ENCODE measurements around the gene CASP14. TPM values are rescaled to one million over a fixed set of nuclear protein-coding genes. Genes with fewer than 3 reads are reported as not detected.

CASP14 gene
- total and polyA plus RNA-seq, 2 of the 8 experiments (the other 6 are each of a cell fraction or from before 2014, with no cell fraction given), result not detected

- peaks cover 0 to 2% of the 10 kb centered on the region in 2 experiments; a peak in 1 of 4 replicates for H3K9me3 ChIP-seq (ENCODE audit: insufficient read depth in 2 of 2, low read depth in 1 of 2, low read length in 1 of 2)
- H3K23me2 ChIP-seq (ENCODE audit: low read depth, low read length), result no peaks in the 10 kb centered on the region
- no peak overlapping the region for H3K18ac ChIP-seq (ENCODE audit: extremely low read depth, low read length)
- DNase-seq (ENCODE audit: low read depth in 1 of 2, low spot score in 2 of 2), result no peak
- H3K36me3 ChIP-seq (ENCODE audit: control insufficient read depth in 2 of 4, insufficient read depth in 4 of 4, low read length in 3 of 4), result no peaks in the 10 kb centered on the region
- no peak overlapping the region for H2BK120ac ChIP-seq (replicated peaks; ENCODE audit: low read depth, low read length)
- H4K5ac ChIP-seq (ENCODE audit: insufficient read length, low read depth, low read length), result no peak overlapping the region
- H3K27ac ChIP-seq (ENCODE audit: low read depth, low read length), result no peak overlapping the region
- H3K79me1 ChIP-seq (ENCODE audit: low read depth, low read length), result no peaks in the 10 kb centered on the region
- H3K4me2 ChIP-seq (ENCODE audit: insufficient read depth in 1 of 2, low read depth in 2 of 2, low read length in 2 of 2), result no peak overlapping the region
- FAIRE-seq, result no peak
- H3K27me3 ChIP-seq (replicated peaks in 1 of 4; ENCODE audit: control insufficient read depth in 3 of 4, extremely low read depth in 1 of 4, insufficient read depth in 3 of 4, low read length in 3 of 4), result no peaks in the 10 kb centered on the region
- 88% methylated on average over 10 of the region's 10 CpGs; no CpG with 5 or more reads in 1 of the 2 experiments for WGBS, 2 experiments (ENCODE audit: extremely low coverage in 1 of 2, insufficient coverage in 1 of 2, insufficient read length in 1 of 2, insufficient replicate concordance in 2 of 2, low coverage in 1 of 2, low lambda C conversion rate in 2 of 2, missing lambda C conversion rate in 1 of 2)
- no peak overlapping the region for H3K4ac ChIP-seq (replicated peaks; ENCODE audit: insufficient read length, low read depth, low read length)
- TF ChIP-seq RFX5 (IDR thresholded peaks at IDR 0.05; ENCODE audit: borderline replicate concordance, low read depth, low read length), result no peak
- no peak for TF ChIP-seq BRCA1 (IDR thresholded peaks at IDR 0.05; ENCODE audit: low read depth, low read length)
- H4K8ac ChIP-seq (ENCODE audit: extremely low read depth, insufficient read depth, low read length), result no peak overlapping the region
- no peak overlapping the region for H3K56ac ChIP-seq (replicated peaks; ENCODE audit: insufficient read length, low read depth, low read length)
- H3K4me3 ChIP-seq (ENCODE audit: extremely low read depth in 1 of 4, insufficient read depth in 2 of 4, low read depth in 3 of 4, low read length in 4 of 4), result no peak overlapping the region
- H3K79me2 ChIP-seq (ENCODE audit: control insufficient read depth in 1 of 2, insufficient read depth in 2 of 2, low read length in 2 of 2), result no peaks in the 10 kb centered on the region
- H4K20me1 ChIP-seq (replicated peaks in 1 of 2; ENCODE audit: control insufficient read depth in 1 of 2, insufficient read depth in 2 of 2, low read length in 2 of 2), result no peaks in the 10 kb centered on the region
- H3K9ac ChIP-seq (replicated peaks in 1 of 4; ENCODE audit: extremely low read depth in 1 of 4, low read depth in 3 of 4, low read length in 3 of 4), result no peak overlapping the region
- no peak overlapping the region for H2BK12ac ChIP-seq (ENCODE audit: low read depth, low read length)
- POLR2A ChIA-PET (ENCODE audit: partially characterized antibody), result no interaction called here
- H3K14ac ChIP-seq (ENCODE audit: insufficient read length), result no peak overlapping the region
- no peak overlapping the region for H2BK20ac ChIP-seq (ENCODE audit: low read length)
- no peak overlapping the region for H2BK5ac ChIP-seq (ENCODE audit: low read depth, low read length)
- CTCF ChIA-PET (ENCODE audit: partially characterized antibody), result interaction anchor here (0.8 to 5.6 kb wide), 5 partner anchors 12 to 321 kb away, joined by 3 to 37 read pairs (median 3); no protein-coding TSS in a partner anchor
- no peaks in the 10 kb centered on the region for H3K4me1 ChIP-seq (replicated peaks in 1 of 4; ENCODE audit: control insufficient read depth in 3 of 4, insufficient read depth in 4 of 4, low read length in 3 of 4)
- H3K23ac ChIP-seq (ENCODE audit: insufficient read length), result no peak overlapping the region
- no peak overlapping the region for H4K91ac ChIP-seq (replicated peaks; ENCODE audit: insufficient read length, low read length)
- no peak overlapping the region for H2AK5ac ChIP-seq (ENCODE audit: low read depth, low read length)
- no peak overlapping the region for H2BK15ac ChIP-seq (ENCODE audit: low read length)
- no peak overlapping the region for H2AFZ ChIP-seq (ENCODE audit: low read length)
These were observed 49.2 kb downstream of the CASP14 start for GRCh38 chr19:15098460-15098859.
